WTC11 (cell line): ENCODE measurements around the gene SH3YL1. TPM values are rescaled to one million over a fixed set of nuclear protein-coding genes. Genes with fewer than 3 reads are reported as not detected.

ENCODE experiments used
- ATAC-seq: fragments of 200-7000 bp; cut with Tn5 transposase; 2 replicates; pipeline ENCODE4 v1.10.0; 2021; ENCODE audit warnings: mild to moderate bottlenecking, moderate library complexity
- CTCF ChIA-PET: fragments of 300-600 bp; sonication (Branson Sonifier 250); formaldehyde crosslinking; loops from one replicate; lab custom pipeline; 2021; ENCODE audit warnings: antibody characterized with exemption; lab: Charles Lee
- POLR2A ChIA-PET: fragments of 350-600 bp; sonication (Branson Sonifier 250); formaldehyde crosslinking; loops from one replicate; lab custom pipeline; 2021; ENCODE audit warnings: antibody characterized with exemption; lab: Charles Lee
- DNase-seq: peaks from one replicate; pipeline ENCODE4 v3.0.0; 2021; ENCODE audit warnings: low spot score
- H3K27ac Mint-ChIP-seq: 2 replicates; pipeline ENCODE4 v1.8.0; 2021; ENCODE audit warnings: mixed read lengths
- H3K27me3 Mint-ChIP-seq: 2 replicates; pipeline ENCODE4 v1.8.0; 2021; ENCODE audit warnings: low read depth, mild to moderate bottlenecking, moderate library complexity, mixed read lengths
- H3K36me3 Mint-ChIP-seq: 2 replicates; pipeline ENCODE4 v1.8.0; 2021; ENCODE audit warnings: mixed read lengths
- H3K4me1 Mint-ChIP-seq: 2 replicates; pipeline ENCODE4 v1.8.0; 2022; ENCODE audit warnings: mixed read lengths
- H3K4me3 Mint-ChIP-seq: 2 replicates; pipeline ENCODE4 v1.8.0; 2021; ENCODE audit warnings: mild to moderate bottlenecking, moderate library complexity, mixed read lengths
- H3K9me3 Mint-ChIP-seq: 2 replicates; pipeline ENCODE4 v1.8.0; 2021; ENCODE audit warnings: mixed read lengths
- CBFB ChIP-seq: sonication (generic); formaldehyde crosslinking; IDR thresholded peaks from 2 replicates; pipeline ENCODE4 v1.8.1; 2022; ENCODE audit warnings: mild to moderate bottlenecking, low read depth, missing genetic modification reagents
- EMX1 ChIP-seq: fragments of 250-450 bp; sonication (Bioruptor Pico); IDR thresholded peaks from 2 replicates; pipeline ENCODE4 v1.8.0; 2021; ENCODE audit warnings: mild to moderate bottlenecking
- ESRRA ChIP-seq: sonication (generic); formaldehyde crosslinking; IDR thresholded peaks from 2 replicates; pipeline ENCODE4 v1.8.1; 2022; ENCODE audit warnings: mild to moderate bottlenecking, missing genetic modification reagents, borderline replicate concordance
- ETV6 ChIP-seq: sonication (generic); formaldehyde crosslinking; IDR thresholded peaks from 2 replicates; pipeline ENCODE4 v1.8.1; 2022; ENCODE audit warnings: mild to moderate bottlenecking, missing genetic modification reagents
- FOXK1 ChIP-seq: sonication (generic); formaldehyde crosslinking; IDR thresholded peaks from 2 replicates; pipeline ENCODE4 v1.8.0; 2022; ENCODE audit warnings: mild to moderate bottlenecking, moderate library complexity, missing genetic modification reagents
- FOXP4 ChIP-seq: sonication (generic); formaldehyde crosslinking; IDR thresholded peaks from 2 replicates; pipeline ENCODE4 v1.8.0; 2022; ENCODE audit warnings: mild to moderate bottlenecking, missing genetic modification reagents
- HMGXB4 ChIP-seq: sonication (generic); formaldehyde crosslinking; IDR thresholded peaks from 2 replicates; pipeline ENCODE4 v1.8.1; 2023; ENCODE audit warnings: mild to moderate bottlenecking, moderate library complexity, missing genetic modification reagents
- NR2C2 ChIP-seq: sonication (generic); formaldehyde crosslinking; IDR thresholded peaks from 2 replicates; pipeline ENCODE4 v1.8.0; 2022; ENCODE audit warnings: mild to moderate bottlenecking, missing genetic modification reagents
- PRRX2 ChIP-seq: fragments of 250-450 bp; sonication (Bioruptor Pico); IDR thresholded peaks from 2 replicates; pipeline ENCODE4 v1.8.0; 2021; ENCODE audit warnings: mild to moderate bottlenecking
- SMAD4 ChIP-seq: sonication (generic); formaldehyde crosslinking; IDR thresholded peaks from 2 replicates; pipeline ENCODE4 v1.8.0; 2022; ENCODE audit warnings: mild to moderate bottlenecking, missing genetic modification reagents
- TCF7 ChIP-seq: sonication (generic); formaldehyde crosslinking; IDR thresholded peaks from 2 replicates; pipeline ENCODE4 v1.8.0; 2022; ENCODE audit warnings: mild to moderate bottlenecking, low read depth, missing genetic modification reagents, moderate library complexity
- USF1 ChIP-seq: sonication (generic); formaldehyde crosslinking; IDR thresholded peaks from 2 replicates; pipeline ENCODE4 v1.8.0; 2022; ENCODE audit warnings: mild to moderate bottlenecking, missing genetic modification reagents
- USF2 ChIP-seq: sonication (generic); formaldehyde crosslinking; IDR thresholded peaks from 2 replicates; pipeline ENCODE4 v1.8.1; 2023; ENCODE audit warnings: mild to moderate bottlenecking, missing genetic modification reagents, moderate library complexity
- ZNF121 ChIP-seq: sonication (generic); formaldehyde crosslinking; IDR thresholded peaks from 2 replicates; pipeline ENCODE4 v1.8.0; 2023; ENCODE audit warnings: missing genetic modification reagents
- ZNF317 ChIP-seq: sonication (generic); formaldehyde crosslinking; IDR thresholded peaks from 2 replicates; pipeline ENCODE4 v1.8.1; 2023; ENCODE audit warnings: low read depth, mild to moderate bottlenecking, moderate library complexity, missing genetic modification reagents, borderline replicate concordance
- total RNA-seq: library from RNA; stranded (reverse); gene quantifications from 3 replicates; pipeline ENCODE4 v1.2.3, GENCODE V29; 2021
- TF ChIP-seq, protein P1 (sequence below): fragments of 250-450 bp; sonication (Bioruptor Pico); conservative IDR thresholded peaks from 2 replicates; pipeline ENCODE4 v1.9.0; 2021; ENCODE audit warnings: mild to moderate bottlenecking
- TF ChIP-seq, protein P2 (sequence below): fragments of 250-450 bp; sonication (Bioruptor Pico); IDR thresholded peaks from 2 replicates; pipeline ENCODE4 v1.9.0; 2021; ENCODE audit warnings: mild to moderate bottlenecking, borderline replicate concordance
- TF ChIP-seq, protein P3 (sequence below): fragments of 200-600 bp; IDR thresholded peaks from 2 replicates; pipeline ENCODE4 v1.8.0; 2022; ENCODE audit warnings: antibody characterized with exemption
- TF ChIP-seq, protein P4 (sequence below): sonication (generic); formaldehyde crosslinking; conservative IDR thresholded peaks from 2 replicates; pipeline ENCODE4 v1.8.1; 2022; ENCODE audit warnings: mild to moderate bottlenecking, missing genetic modification reagents

The SH3YL1 gene
- total RNA-seq, 1 experiment from 2014 or later = 26.4 TPM

DNA sequence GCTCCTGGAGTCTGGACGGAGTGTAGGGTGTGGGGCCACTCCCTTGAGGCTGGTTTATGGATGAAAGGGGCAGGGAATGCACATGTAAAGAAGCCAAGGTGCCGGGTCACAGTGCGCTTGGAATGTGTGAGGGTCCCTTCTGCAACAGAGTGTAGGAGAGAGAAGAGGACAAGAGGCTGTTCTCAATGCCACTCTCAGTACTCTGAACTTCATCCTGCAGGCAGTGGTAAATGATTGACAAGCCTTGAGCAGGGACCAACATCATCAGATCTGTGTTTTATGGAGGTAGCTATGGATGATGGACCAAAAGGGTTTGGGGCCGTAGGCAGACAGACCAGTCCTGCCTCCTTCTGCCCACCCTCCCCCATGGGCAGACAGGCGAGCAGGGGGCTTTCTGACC is 31.3 kb upstream of the SH3YL1 start:
- DNase-seq (no peak), ATAC-seq (no peak)
- H3K4me1 Mint-ChIP-seq = 0 out of 2 replicates have a peak, but pooled peaks cover under 1% of the 10 kb centered on the region
- no peak overlapping the region for H3K27ac Mint-ChIP-seq
- peaks cover 16% of the 10 kb centered on the region for H3K9me3 Mint-ChIP-seq
- no peaks in the 10 kb centered on the region for H3K36me3 Mint-ChIP-seq
- TF ChIP-seq, protein P1, sequence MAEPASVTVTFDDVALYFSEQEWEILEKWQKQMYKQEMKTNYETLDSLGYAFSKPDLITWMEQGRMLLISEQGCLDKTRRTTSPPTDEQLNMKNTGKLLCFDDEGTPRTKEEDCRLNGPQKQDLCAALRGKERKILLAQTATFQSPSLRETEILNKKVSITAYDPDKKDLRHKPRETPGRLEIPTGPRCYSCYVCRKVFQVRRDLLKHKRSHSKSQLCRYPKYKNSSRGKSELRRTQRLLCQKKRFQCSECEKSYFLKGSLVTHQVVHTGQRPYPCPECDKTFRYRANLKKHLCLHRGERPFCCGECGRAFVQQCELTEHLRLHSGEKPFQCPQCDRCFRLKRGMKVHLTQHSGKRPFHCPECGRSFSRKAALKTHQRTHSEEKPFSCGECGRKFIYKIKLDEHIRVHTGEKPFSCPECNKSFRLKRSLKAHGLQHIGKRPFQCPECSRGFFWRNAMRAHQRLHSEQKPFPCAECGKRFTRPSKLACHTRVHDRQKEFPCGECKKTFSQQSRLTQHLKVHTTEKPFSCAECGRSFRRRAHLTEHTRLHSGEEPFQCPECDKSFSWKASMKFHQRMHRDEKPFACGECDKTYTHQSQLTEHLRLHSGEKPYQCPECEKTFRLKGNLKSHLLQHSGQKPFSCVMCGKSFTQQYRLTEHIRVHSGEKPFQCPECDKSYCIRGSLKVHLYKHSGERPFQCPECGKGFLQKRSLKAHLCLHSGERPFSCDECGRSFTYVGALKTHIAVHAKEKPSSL (CRISPR knock-in tag) = no peak
- TF ChIP-seq ESRRA (no peak), HMGXB4 (CRISPR knock-in tag) (no peak), PRRX2 (CRISPR knock-in tag) (no peak), ETV6 (CRISPR knock-in tag) (no peak), USF1 (CRISPR knock-in tag) (no peak), NR2C2 (CRISPR knock-in tag) (no peak), TCF7 (CRISPR knock-in tag) (no peak), ZNF317 (no peak), ZNF121 (CRISPR knock-in tag) (no peak), FOXP4 (CRISPR knock-in tag) (no peak), FOXK1 (CRISPR knock-in tag) (no peak), USF2 (CRISPR knock-in tag) (no peak), SMAD4 (CRISPR knock-in tag) (no peak), CBFB (CRISPR knock-in tag) (no peak), EMX1 (no peak)
- TF ChIP-seq, protein P2, sequence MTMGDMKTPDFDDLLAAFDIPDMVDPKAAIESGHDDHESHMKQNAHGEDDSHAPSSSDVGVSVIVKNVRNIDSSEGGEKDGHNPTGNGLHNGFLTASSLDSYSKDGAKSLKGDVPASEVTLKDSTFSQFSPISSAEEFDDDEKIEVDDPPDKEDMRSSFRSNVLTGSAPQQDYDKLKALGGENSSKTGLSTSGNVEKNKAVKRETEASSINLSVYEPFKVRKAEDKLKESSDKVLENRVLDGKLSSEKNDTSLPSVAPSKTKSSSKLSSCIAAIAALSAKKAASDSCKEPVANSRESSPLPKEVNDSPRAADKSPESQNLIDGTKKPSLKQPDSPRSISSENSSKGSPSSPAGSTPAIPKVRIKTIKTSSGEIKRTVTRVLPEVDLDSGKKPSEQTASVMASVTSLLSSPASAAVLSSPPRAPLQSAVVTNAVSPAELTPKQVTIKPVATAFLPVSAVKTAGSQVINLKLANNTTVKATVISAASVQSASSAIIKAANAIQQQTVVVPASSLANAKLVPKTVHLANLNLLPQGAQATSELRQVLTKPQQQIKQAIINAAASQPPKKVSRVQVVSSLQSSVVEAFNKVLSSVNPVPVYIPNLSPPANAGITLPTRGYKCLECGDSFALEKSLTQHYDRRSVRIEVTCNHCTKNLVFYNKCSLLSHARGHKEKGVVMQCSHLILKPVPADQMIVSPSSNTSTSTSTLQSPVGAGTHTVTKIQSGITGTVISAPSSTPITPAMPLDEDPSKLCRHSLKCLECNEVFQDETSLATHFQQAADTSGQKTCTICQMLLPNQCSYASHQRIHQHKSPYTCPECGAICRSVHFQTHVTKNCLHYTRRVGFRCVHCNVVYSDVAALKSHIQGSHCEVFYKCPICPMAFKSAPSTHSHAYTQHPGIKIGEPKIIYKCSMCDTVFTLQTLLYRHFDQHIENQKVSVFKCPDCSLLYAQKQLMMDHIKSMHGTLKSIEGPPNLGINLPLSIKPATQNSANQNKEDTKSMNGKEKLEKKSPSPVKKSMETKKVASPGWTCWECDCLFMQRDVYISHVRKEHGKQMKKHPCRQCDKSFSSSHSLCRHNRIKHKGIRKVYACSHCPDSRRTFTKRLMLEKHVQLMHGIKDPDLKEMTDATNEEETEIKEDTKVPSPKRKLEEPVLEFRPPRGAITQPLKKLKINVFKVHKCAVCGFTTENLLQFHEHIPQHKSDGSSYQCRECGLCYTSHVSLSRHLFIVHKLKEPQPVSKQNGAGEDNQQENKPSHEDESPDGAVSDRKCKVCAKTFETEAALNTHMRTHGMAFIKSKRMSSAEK (CRISPR knock-in tag) = no peak
- TF ChIP-seq, protein P3, sequence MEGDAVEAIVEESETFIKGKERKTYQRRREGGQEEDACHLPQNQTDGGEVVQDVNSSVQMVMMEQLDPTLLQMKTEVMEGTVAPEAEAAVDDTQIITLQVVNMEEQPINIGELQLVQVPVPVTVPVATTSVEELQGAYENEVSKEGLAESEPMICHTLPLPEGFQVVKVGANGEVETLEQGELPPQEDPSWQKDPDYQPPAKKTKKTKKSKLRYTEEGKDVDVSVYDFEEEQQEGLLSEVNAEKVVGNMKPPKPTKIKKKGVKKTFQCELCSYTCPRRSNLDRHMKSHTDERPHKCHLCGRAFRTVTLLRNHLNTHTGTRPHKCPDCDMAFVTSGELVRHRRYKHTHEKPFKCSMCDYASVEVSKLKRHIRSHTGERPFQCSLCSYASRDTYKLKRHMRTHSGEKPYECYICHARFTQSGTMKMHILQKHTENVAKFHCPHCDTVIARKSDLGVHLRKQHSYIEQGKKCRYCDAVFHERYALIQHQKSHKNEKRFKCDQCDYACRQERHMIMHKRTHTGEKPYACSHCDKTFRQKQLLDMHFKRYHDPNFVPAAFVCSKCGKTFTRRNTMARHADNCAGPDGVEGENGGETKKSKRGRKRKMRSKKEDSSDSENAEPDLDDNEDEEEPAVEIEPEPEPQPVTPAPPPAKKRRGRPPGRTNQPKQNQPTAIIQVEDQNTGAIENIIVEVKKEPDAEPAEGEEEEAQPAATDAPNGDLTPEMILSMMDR = no peak
- TF ChIP-seq, protein P4, sequence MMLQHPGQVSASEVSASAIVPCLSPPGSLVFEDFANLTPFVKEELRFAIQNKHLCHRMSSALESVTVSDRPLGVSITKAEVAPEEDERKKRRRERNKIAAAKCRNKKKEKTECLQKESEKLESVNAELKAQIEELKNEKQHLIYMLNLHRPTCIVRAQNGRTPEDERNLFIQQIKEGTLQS = no peak
- peaks cover 43% of the 10 kb centered on the region for H3K27me3 Mint-ChIP-seq
- POLR2A ChIA-PET = no interaction called here
- no peak overlapping the region for H3K4me3 Mint-ChIP-seq
- CTCF ChIA-PET = no interaction called here
